SK-N-SH (cell line): ENCODE measurements around the gene GSK3B. TPM values are rescaled to one million over a fixed set of nuclear protein-coding genes. Genes with fewer than 3 reads are reported as not detected.

ENCODE experiments used
- CTCF ChIA-PET: fragments of 300-600, 350-600 bp; formaldehyde crosslinking; extraction: SDS; loops from one replicate; lab custom pipeline; 2021; lab: Yijun Ruan, JAX
- POLR2A ChIA-PET: fragments of 350-600 bp; sonication (Branson Sonifier 250); formaldehyde crosslinking; extraction: SDS; loops from one replicate; lab custom pipeline; 2020; ENCODE audit warnings: antibody characterized with exemption, inconsistent platforms; lab: Yijun Ruan, JAX
- DNase-seq: peaks from one replicate; pipeline ENCODE4 v3.0.0; 2012
- H2AFZ ChIP-seq: fragments of 200-600 bp; sonication (generic); 2 replicates; pipeline ENCODE4 v1.8.1; 2016; ENCODE audit warnings: antibody characterized with exemption, mild to moderate bottlenecking, low read depth
- H3F3A ChIP-seq: fragments of 200-600 bp; sonication (generic); replicated peaks from 2 replicates; pipeline ENCODE3; 2016; ENCODE audit warnings: antibody characterized with exemption, mild to moderate bottlenecking; ENCODE audit not compliant: insufficient read depth
- H3K27ac ChIP-seq, 2 experiments: fragments of 200-500 bp in 1 of 2; fragments of 200-600 bp in 1 of 2; sonication (Bioruptor generic) in 1 of 2; sonication (generic), shearing (Covaris generic) in 1 of 2; 2 replicates each; pipeline versions ENCODE4 v1.5.1 to v1.6.1; 2014 to 2016; ENCODE audit warnings: low read depth in 2 of 2, inconsistent platforms in 1 of 2, low read length in 1 of 2, mild to moderate bottlenecking in 1 of 2, mixed read lengths in 1 of 2
- H3K27me3 ChIP-seq: fragments of 200-600 bp; sonication (generic), shearing (Covaris generic); 2 replicates; pipeline ENCODE4 v1.6.1; 2016; ENCODE audit warnings: mixed run types; ENCODE audit not compliant: insufficient read depth
- H3K36me3 ChIP-seq, 2 experiments: fragments of 200-500 bp in 1 of 2; fragments of 200-600 bp in 1 of 2; sonication (Bioruptor generic) in 1 of 2; sonication (generic) in 1 of 2; replicated peaks in 1 of 2; 2 replicates each; pipeline versions ENCODE3 to v1.5.1; 2014 to 2016; ENCODE audit warnings: low read length in 1 of 2, mild to moderate bottlenecking in 1 of 2; ENCODE audit not compliant: insufficient read depth in 2 of 2, control insufficient read depth in 1 of 2
- H3K4me1 ChIP-seq, 2 experiments: fragments of 200-500 bp in 1 of 2; fragments of 200-600 bp in 1 of 2; sonication (Bioruptor generic) in 1 of 2; sonication (generic), shearing (Covaris generic) in 1 of 2; 2 replicates each; pipeline versions ENCODE4 v1.5.1 to v1.6.1; 2014 to 2016; ENCODE audit warnings: low read depth in 1 of 2, low read length in 1 of 2, mixed run types in 1 of 2; ENCODE audit not compliant: insufficient read depth in 2 of 2, control insufficient read depth in 1 of 2
- H3K4me2 ChIP-seq: fragments of 200-600 bp; sonication (generic), shearing (Covaris generic); 2 replicates; pipeline ENCODE4 v1.6.1; 2017; ENCODE audit warnings: mixed run types
- H3K4me3 ChIP-seq, 2 experiments: fragments of 200-500 bp in 1 of 2; fragments of 200-600 bp in 1 of 2; sonication (Bioruptor generic) in 1 of 2; sonication (generic), shearing (Covaris generic) in 1 of 2; 2 replicates each; pipeline versions ENCODE4 v1.5.1 to v1.8.1; 2014 to 2016; ENCODE audit warnings: low read depth in 2 of 2, inconsistent platforms in 1 of 2, low read length in 1 of 2, mild to moderate bottlenecking in 1 of 2, mixed read lengths in 1 of 2, moderate library complexity in 1 of 2
- H3K79me2 ChIP-seq: fragments of 200-600 bp; sonication (generic); 2 replicates; pipeline ENCODE4 v1.8.1; 2017; ENCODE audit warnings: mild to moderate bottlenecking; ENCODE audit not compliant: insufficient read depth
- H3K9ac ChIP-seq: fragments of 200-600 bp; sonication (generic); 2 replicates; pipeline ENCODE4 v1.6.1; 2017; ENCODE audit warnings: mixed run types
- H3K9me2 ChIP-seq: fragments of 200-600 bp; sonication (generic); 2 replicates; pipeline ENCODE4 v1.6.1; 2017; ENCODE audit warnings: mixed run types
- H3K9me3 ChIP-seq: fragments of 200-600 bp; sonication (generic); 2 replicates; pipeline ENCODE4 v1.6.1; 2017; ENCODE audit warnings: mixed run types, mild to moderate bottlenecking, moderate library complexity
- H4K20me1 ChIP-seq: fragments of 200-600 bp; sonication (generic); 2 replicates; pipeline ENCODE4 v1.6.1; 2017; ENCODE audit warnings: mild to moderate bottlenecking, mixed run types; ENCODE audit not compliant: insufficient read depth
- EP300 ChIP-seq, 2 experiments: IDR thresholded peaks; 2 replicates each; pipeline versions ENCODE4 v1.4.0 to v1.6.1; 2012; ENCODE audit warnings: borderline replicate concordance in 1 of 2, low read depth in 1 of 2, low read length in 1 of 2
- FOXJ3 ChIP-seq: sonication (generic); formaldehyde crosslinking; IDR thresholded peaks from 2 replicates; pipeline ENCODE4 v1.5.1; 2020; ENCODE audit warnings: mild to moderate bottlenecking, missing genetic modification reagents
- GATA2 ChIP-seq: sonication (generic); formaldehyde crosslinking; IDR thresholded peaks from 2 replicates; pipeline ENCODE4 v1.5.0; 2020; ENCODE audit warnings: mild to moderate bottlenecking, missing genetic modification reagents
- IRF3 ChIP-seq: fragments of 150-350 bp; IDR thresholded peaks from 2 replicates; pipeline ENCODE4 v1.6.1; 2016; ENCODE audit warnings: mild to moderate bottlenecking, low read depth, low read length
- JUND ChIP-seq: IDR thresholded peaks from 2 replicates; pipeline ENCODE4 v1.4.0; 2012
- MAX ChIP-seq: IDR thresholded peaks from 2 replicates; pipeline ENCODE4 v1.4.0; 2012; ENCODE audit warnings: low read depth
- MEF2A ChIP-seq: IDR thresholded peaks from 2 replicates; pipeline ENCODE4 v1.4.0; 2012; ENCODE audit warnings: low read depth, borderline replicate concordance
- NRF1 ChIP-seq: IDR thresholded peaks from 2 replicates; pipeline ENCODE4 v1.6.1; 2012; ENCODE audit warnings: low read depth, mild to moderate bottlenecking, low read length
- PBX3 ChIP-seq: IDR thresholded peaks from 2 replicates; pipeline ENCODE4; 2012
- REST ChIP-seq: IDR thresholded peaks from 2 replicates; pipeline ENCODE4 v1.6.1; 2012; ENCODE audit warnings: mild to moderate bottlenecking, low read depth, low read length, moderate library complexity
- RFX5 ChIP-seq: IDR thresholded peaks from 2 replicates; pipeline ENCODE4 v1.6.1; 2012; ENCODE audit warnings: mild to moderate bottlenecking, improper control_type of control experiment, low read length
- RXRA ChIP-seq: IDR thresholded peaks from 2 replicates; pipeline ENCODE4 v1.4.0; 2012; ENCODE audit warnings: low read depth, mild to moderate bottlenecking, borderline replicate concordance
- SMC3 ChIP-seq: IDR thresholded peaks from 2 replicates; pipeline ENCODE4 v1.6.1; 2012; ENCODE audit warnings: low read depth, low read length, improper control_type of control experiment
- TCF12 ChIP-seq: IDR thresholded peaks from 2 replicates; pipeline ENCODE4 v1.4.0; 2012
- TEAD4 ChIP-seq: IDR thresholded peaks from 2 replicates; pipeline ENCODE4 v1.4.0; 2012; ENCODE audit warnings: mild to moderate bottlenecking, borderline replicate concordance; ENCODE audit not compliant: insufficient read depth
- USF1 ChIP-seq: IDR thresholded peaks from 2 replicates; pipeline ENCODE4 v1.4.0; 2012; ENCODE audit warnings: low read depth, borderline replicate concordance
- YY1 ChIP-seq: IDR thresholded peaks from 2 replicates; pipeline ENCODE4 v1.4.0; 2012; ENCODE audit warnings: low read depth, mild to moderate bottlenecking
- WGBS: methylation state at CpG from one replicate; pipeline ENCODE4 v1.1.6; 2017; ENCODE audit warnings: low lambda C conversion rate; 5-methylcytosine and 5-hydroxymethylcytosine counted together
- polyA plus RNA-seq, 3 experiments: library from polyadenylated mRNA; depleted of rRNA; stranded (reverse); fragments of >200 nt; gene quantifications; 2 replicates each; pipeline ENCODE4 v1.2.3, GENCODE V29; 2012

The GSK3B gene
- polyA plus RNA-seq, 1 of the 3 experiments (the other 2 are of a cell fraction): 15.9 TPM

- Histone ChIP-seq H3K4me3 (no peak overlapping the region), H3F3A (no peaks in the 10 kb centered on the region), H3K27me3 (no peaks in the 10 kb centered on the region), H3K9me2 (no peaks in the 10 kb centered on the region), H3K79me2 (peaks cover 7% of the 10 kb centered on the region; the same call in 1 of the 2 replicates), H3K4me2 (no peak overlapping the region), H3K36me3 (peaks cover 5 to 22% of the 10 kb centered on the region in 2 experiments), H3K4me1 (peaks cover 0 to 11% of the 10 kb centered on the region in 2 experiments; a peak in 2 of 4 replicates), H3K27ac (peak overlapping the region in 1 of 2 experiments; percentile 31; a peak in 2 of 4 replicates), H3K9me3 (no peaks in the 10 kb centered on the region), H4K20me1 (no peaks in the 10 kb centered on the region), H3K9ac (no peak overlapping the region), H2AFZ (no peak overlapping the region)
- TF ChIP-seq TEAD4 (no peak), GATA2 (CRISPR knock-in tag) (peak; percentile 53), USF1 (no peak), YY1 (no peak), JUND (no peak), RFX5 (0 out of 2 replicates have a peak, but pooled peaks have one; percentile 10), SMC3 (no peak), EP300 (IDR thresholded peaks at IDR 0.05; ENCODE audit: borderline replicate concordance in 1 of 2, low read depth in 1 of 2, low read length in 1 of 2) (peak in 1 of 2 experiments; percentile 21; a peak in 1 of 4 replicates), FOXJ3 (CRISPR knock-in tag) (no peak)
- POLR2A ChIA-PET: no interaction called here
- CTCF ChIA-PET: no interaction called here
- peak; percentile 48 for DNase-seq
- WGBS: 89% methylated on average over 7 of the region's 7 CpGs
Measured at GRCh38 chr3:119826711-119827608, 267.3 kb downstream of the GSK3B start.

- H3F3A ChIP-seq: peaks cover 4% of the 10 kb centered on the region
- DNase-seq: no peak
- ChIA-PET CTCF (no interaction called here), POLR2A (no interaction called here)
- WGBS: 92% methylated on average over 1 of the region's 1 CpG
- no peak for TF ChIP-seq FOXJ3 (CRISPR knock-in tag)
- no peak for TF ChIP-seq PBX3
- TF ChIP-seq NRF1: no peak
- TF ChIP-seq SMC3: no peak
- TF ChIP-seq EP300 (IDR thresholded peaks at IDR 0.05; ENCODE audit: borderline replicate concordance in 1 of 2, low read depth in 1 of 2, low read length in 1 of 2): no peak
- no peak for TF ChIP-seq REST
- no peak for TF ChIP-seq MAX
- no peak for TF ChIP-seq RXRA
- TF ChIP-seq YY1: no peak
- no peak for TF ChIP-seq MEF2A
- TF ChIP-seq IRF3: no peak
- TF ChIP-seq TCF12: no peak
- TF ChIP-seq, all 33 proteins: peak for 0
- Histone ChIP-seq H3K9me3 (no peaks in the 10 kb centered on the region), H3K4me3 (no peak overlapping the region), H4K20me1 (no peaks in the 10 kb centered on the region), H3K9ac (no peak overlapping the region), H3K9me2 (no peaks in the 10 kb centered on the region), H3K27me3 (no peaks in the 10 kb centered on the region), H2AFZ (no peak overlapping the region), H3K36me3 (peaks cover 5 to 22% of the 10 kb centered on the region in 2 experiments), H3K4me1 (peaks cover 0 to 8% of the 10 kb centered on the region in 2 experiments; a peak in 1 of 4 replicates), H3K27ac (no peak overlapping the region), H3K4me2 (no peak overlapping the region), H3K79me2 (peaks cover 7% of the 10 kb centered on the region; the same call in 1 of the 2 replicates)
Measured at GRCh38 chr3:119825820-119826219, 268.4 kb downstream of the GSK3B start.
